GM12878 (cell line): ENCODE measurements around the gene PFKFB3. TPM values are rescaled to one million over a fixed set of nuclear protein-coding genes. Genes with fewer than 3 reads are reported as not detected.
"Not testable (repeated sequence)": the region's sequence is repeated elsewhere in the genome, so short reads cannot be mapped to it uniquely, and the experiment has no call there.

Experiments used
- ATAC-seq: fragments of 200-7000 bp; cut with Tn5 transposase; 3 replicates; pipeline ENCODE4 v1.9.1; 2020; ENCODE audit warnings: mild to moderate bottlenecking, moderate library complexity
- BruUV-seq: library from RNA; stranded (reverse); fragments of 400-500 nt; replicated peaks from 2 replicates; lab custom pipeline; 2021; lab: Mats Ljungman, UMichigan
- CTCF ChIA-PET: fragments of 300-600 bp; sonication (Branson Sonifier 250); formaldehyde crosslinking; extraction: SDS; loops from one replicate; lab custom pipeline; 2021; ENCODE audit warnings: inconsistent platforms; lab: Yijun Ruan, JAX
- POLR2A ChIA-PET: fragments of 350-600 bp; formaldehyde crosslinking; extraction: SDS; loops from one replicate; lab custom pipeline; 2021; ENCODE audit warnings: inconsistent platforms; lab: Charles Lee
- RAD21 ChIA-PET: fragments of 300-600 bp; sonication (Branson Sonifier 250); formaldehyde crosslinking; loops from one replicate; lab custom pipeline; 2023; ENCODE audit warnings: antibody characterized with exemption; ENCODE audit not compliant: unreplicated experiment; lab: Charles Lee
- SMC1A ChIA-PET: fragments of 300-600 bp; sonication (Branson Sonifier 250); formaldehyde crosslinking; loops from one replicate; lab custom pipeline; 2023; ENCODE audit not compliant: unreplicated experiment, uncharacterized antibody; lab: Charles Lee
- DNase-seq: peaks from one replicate; pipeline ENCODE4 v3.0.0-alpha.2; 2011; ENCODE audit warnings: low read depth, low spot score
- FAIRE-seq: peaks from 3 replicates; lab custom pipeline; 2011; peaks lifted over from hg19 to GRCh38; lab: Jason Lieb, UNC
- H2AFZ ChIP-seq: 2 replicates; pipeline ENCODE4 v1.6.0; 2011; ENCODE audit warnings: low read depth, low read length, control low read depth; ENCODE audit not compliant: control insufficient read depth
- H3K27ac ChIP-seq: 2 replicates; pipeline ENCODE4 v1.5.1; 2011; ENCODE audit warnings: control low read depth; ENCODE audit not compliant: control insufficient read depth, insufficient read depth
- H3K27me3 ChIP-seq, 2 experiments: replicated peaks in 1 of 2; 2 replicates each; pipeline versions ENCODE4 v1.6.0 to v1.6.1; 2011; ENCODE audit warnings: low read length in 1 of 2; ENCODE audit not compliant: control insufficient read depth in 2 of 2, insufficient read depth in 2 of 2
- H3K36me3 ChIP-seq, 2 experiments: 2 replicates each; pipeline ENCODE4 v1.5.1; 2011; ENCODE audit warnings: low read length in 1 of 2; ENCODE audit not compliant: control insufficient read depth in 2 of 2, insufficient read depth in 2 of 2
- H3K4me1 ChIP-seq: 2 replicates; pipeline ENCODE4 v1.6.1; 2011; ENCODE audit warnings: mild to moderate bottlenecking, low read length, moderate library complexity, mixed read lengths; ENCODE audit not compliant: control insufficient read depth, insufficient read depth
- H3K4me2 ChIP-seq: 2 replicates; pipeline ENCODE4 v1.6.0; 2011; ENCODE audit warnings: control low read depth; ENCODE audit not compliant: control insufficient read depth, insufficient read depth
- H3K4me3 ChIP-seq: fragments of 200-600 bp; sonication (generic); 2 replicates; pipeline ENCODE4 v1.5.1; 2016
- H3K79me2 ChIP-seq: 2 replicates; pipeline ENCODE4 v1.6.0; 2011; ENCODE audit warnings: low read length; ENCODE audit not compliant: control insufficient read depth, insufficient read depth
- H3K9ac ChIP-seq: 2 replicates; pipeline ENCODE4 v1.8.0; 2011; ENCODE audit warnings: low read length, control low read depth, mixed read lengths; ENCODE audit not compliant: control insufficient read depth, insufficient read depth
- H3K9me3 ChIP-seq: replicated peaks from 3 replicates; pipeline ENCODE4 v1.5.1; 2011; ENCODE audit warnings: mild to moderate bottlenecking, low read length; ENCODE audit not compliant: control insufficient read depth, insufficient read depth
- H4K20me1 ChIP-seq: 2 replicates; pipeline ENCODE4 v1.6.0; 2011; ENCODE audit not compliant: control insufficient read depth, insufficient read depth
- EP300 ChIP-seq, 2 experiments: fragments of 150-350 bp in 1 of 2; IDR thresholded peaks; 2 replicates each; pipeline ENCODE4 v1.6.1; 2011 to 2012; ENCODE audit warnings: low read depth in 2 of 2, low read length in 2 of 2, borderline replicate concordance in 1 of 2, improper control_type of control experiment in 1 of 2, inconsistent platforms in 1 of 2; ENCODE audit not compliant: control insufficient read depth in 1 of 2
- ESRRA ChIP-seq: IDR thresholded peaks from 2 replicates; pipeline ENCODE4 v1.6.1; 2012; ENCODE audit warnings: mild to moderate bottlenecking, low read length, improper control_type of control experiment
- IRF5 ChIP-seq: fragments of 450-650 bp; IDR thresholded peaks from 2 replicates; pipeline ENCODE4 v1.6.1; 2017; ENCODE audit warnings: borderline replicate concordance
- TAF1 ChIP-seq: IDR thresholded peaks from 2 replicates; pipeline ENCODE4 v1.6.1; 2011; ENCODE audit warnings: mild to moderate bottlenecking, low read depth, low read length, borderline replicate concordance
- WGBS: methylation state at CpG from one replicate; pipeline ENCODE4 v1.1.6; 2016; ENCODE audit warnings: low lambda C conversion rate; ENCODE audit not compliant: insufficient replicate concordance, insufficient coverage; ENCODE audit errors: missing lambda C conversion rate; 5-methylcytosine and 5-hydroxymethylcytosine counted together
- in situ Hi-C: fragments of 300-500 bp; cut with MboI; formaldehyde crosslinking; loops from 9 replicates; pipeline ENCODE4 v1.14.3; 2018; ENCODE audit warnings: mixed read lengths
- intact Hi-C: fragments of 100-400 bp; cut with micrococcal nuclease; formaldehyde crosslinking; loops from one replicate; pipeline ENCODE4 v1.14.2; 2022; ENCODE audit not compliant: unreplicated experiment
- polyA plus RNA-seq, 11 experiments: library from polyadenylated mRNA; depleted of rRNA in 4 of 11; unstranded in 6 of 11; stranded (reverse) in 5 of 11; fragments of >200 nt; fragmentation: Nextera tagmentation in 4 of 11; fragmentation: Illumina TruSeq in 1 of 11; extraction: Ambion mirVana in 4 of 11; extraction: Trizol in 1 of 11; gene quantifications; 1 replicate in 1 of 11; 2 replicates in 10 of 11; pipeline versions ENCODE4 v1.2.1 to v1.2.3, GENCODE V29; 2011 to 2016; ENCODE audit warnings: inconsistent platforms in 2 of 11, missing spikeins in 2 of 11, low read depth in 1 of 11
- total RNA-seq, 4 experiments: library from RNA; depleted of rRNA in 3 of 4; stranded (reverse); fragments of >200 nt in 3 of 4; fragmentation: Illumina TruSeq in 1 of 4; extraction: Trizol in 1 of 4; gene quantifications; 2 replicates each; pipeline versions ENCODE4 v1.2.1 to v1.2.3, GENCODE V29; 2013 to 2021

The PFKFB3 gene
- total and polyA plus RNA-seq, 10 of the 15 experiments (the other 5 are each of a cell fraction or from before 2014, with no cell fraction given): 1.6 to 46.7 (median 13.7) TPM

DNA sequence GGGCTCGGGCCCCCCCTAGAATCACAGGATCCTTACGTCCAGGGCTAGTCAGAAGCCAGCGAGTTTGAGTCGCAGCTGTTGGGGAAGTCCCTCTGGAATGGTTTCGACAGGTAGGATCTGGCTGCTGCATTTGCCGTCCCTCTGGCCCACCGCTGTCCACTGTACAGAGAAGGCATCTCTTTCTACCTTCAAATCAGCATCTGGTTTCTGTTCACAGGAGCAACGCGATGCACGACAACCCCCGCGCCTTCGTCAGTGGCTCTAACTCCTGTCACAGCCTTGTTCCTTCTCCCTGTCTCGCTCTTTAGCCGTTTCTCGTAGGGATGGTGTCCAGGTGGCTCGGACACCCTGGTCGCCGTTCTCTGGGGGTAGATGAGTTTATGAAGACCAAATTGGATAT is 11.2 kb upstream of the PFKFB3 start:
- ChIA-PET RAD21 (no interaction called here), POLR2A (no interaction called here), CTCF (interaction anchor here (0.6 kb wide), 1 partner anchor 18 kb away, joined by 4 read pairs; no protein-coding TSS in a partner anchor), SMC1A (interaction anchor here (0.7 kb wide), 1 partner anchor 292 kb away, joined by 4 read pairs; no protein-coding TSS in a partner anchor)
- intact Hi-C loops: no loop called here
- FAIRE-seq (no peak), ATAC-seq (no peak), DNase-seq (no peak)
- Histone ChIP-seq H3K79me2 (no peaks in the 10 kb centered on the region), H3K4me1 (peaks cover 4% of the 10 kb centered on the region), H3K9ac (no peak overlapping the region), H3K4me2 (no peak overlapping the region), H3K27ac (no peak overlapping the region), H2AFZ (no peak overlapping the region), H3K9me3 (no peaks in the 10 kb centered on the region), H3K4me3 (no peak overlapping the region), H4K20me1 (no peaks in the 10 kb centered on the region), H3K36me3 (peaks cover 0 to 2% of the 10 kb centered on the region in 2 experiments; a peak in 2 of 4 replicates), H3K27me3 (no peaks in the 10 kb centered on the region)
- BruUV-seq: no TSS peak
- TF ChIP-seq TAF1 (no peak), IRF5 (no peak), ESRRA (no peak), EP300 (IDR thresholded peaks at IDR 0.05; ENCODE audit: borderline replicate concordance in 1 of 2, control insufficient read depth in 1 of 2, low read depth in 2 of 2, low read length in 2 of 2) (no peak)
- 70% methylated on average over 19 of the region's 19 CpGs for WGBS
- in situ Hi-C loops: no loop called here

- BruUV-seq, DNase-seq, ATAC-seq, H3K27me3 ChIP-seq, FAIRE-seq, H3K9me3 ChIP-seq, POLR2A ChIA-PET, in situ Hi-C loops, intact Hi-C loops, RAD21 ChIA-PET, H3K4me1 ChIP-seq, H3K9ac ChIP-seq, H2AFZ ChIP-seq, H4K20me1 ChIP-seq, H3K27ac ChIP-seq, H3K4me2 ChIP-seq, H3K79me2 ChIP-seq, H3K4me3 ChIP-seq, H3K36me3 ChIP-seq: not testable (repeated sequence)
- ChIA-PET SMC1A (interaction anchor here (1.9 kb wide), 1 partner anchor 208 kb away, joined by 8 read pairs; no protein-coding TSS in a partner anchor), CTCF (interaction anchor here (0.8 kb wide), 1 partner anchor 208 kb away, joined by 3 read pairs; no protein-coding TSS in a partner anchor)
- 42% methylated on average over 5 of the region's 5 CpGs for WGBS
These were observed 9.4 kb upstream of the PFKFB3 start for GRCh38 chr10:6193342-6193741.
